Left hindlimb (tissue), 1 donor: Measurements from ENCODE around the gene PEX11G.

Experiments
- DNase-seq: peaks from one replicate; pipeline ENCODE4 v3.0.0-alpha.2; 2018

Gene PEX11G

GRCh38 chr19:7428651-7429113 lies 60.2 kb downstream of the PEX11G start:
- no peak for DNase-seq

DNA sequence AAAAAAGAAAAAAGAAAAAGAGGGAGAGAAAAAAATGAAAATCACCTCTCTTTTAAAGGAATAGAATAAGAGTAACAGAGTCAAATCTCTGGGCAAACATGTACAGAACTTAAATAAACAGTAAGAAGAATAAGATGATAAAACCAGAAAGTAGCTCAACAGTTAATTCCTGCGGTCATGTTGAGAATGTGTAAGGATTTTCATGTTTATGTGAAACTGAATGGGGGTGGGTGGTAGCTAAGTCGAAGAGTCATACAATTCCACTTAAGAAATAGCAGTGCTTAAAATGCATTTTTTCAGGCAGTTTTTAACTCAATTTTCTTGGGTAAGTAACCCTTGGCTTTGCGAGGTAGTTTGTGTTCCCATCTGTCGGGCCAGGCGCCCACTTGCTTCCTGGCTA lies 60.9 kb downstream of the PEX11G start:
- no peak for DNase-seq

- DNase-seq, result no peak
Measured at GRCh38 chr19:7426986-7427385, 61.8 kb downstream of the PEX11G start.
